Mucosa of gallbladder (tissue), 1 donor: Measurements from ENCODE around the gene ZNF580. TPM values are rescaled to one million over a fixed set of nuclear protein-coding genes. Genes with fewer than 3 reads are reported as not detected.

Experiments used
- DNase-seq: peaks from one replicate; pipeline ENCODE4 v3.0.0-alpha.2; 2020; ENCODE audit warnings: low spot score
- total RNA-seq: library from RNA; stranded (reverse); gene quantifications from one replicate; pipeline ENCODE4 v1.2.1, GENCODE V29; 2021
- donor health status: DM: no; HTN: no; CAD: no.

The ZNF580 gene
- total RNA-seq, 1 donor from 2014 or later: 47.3 TPM

DNA sequence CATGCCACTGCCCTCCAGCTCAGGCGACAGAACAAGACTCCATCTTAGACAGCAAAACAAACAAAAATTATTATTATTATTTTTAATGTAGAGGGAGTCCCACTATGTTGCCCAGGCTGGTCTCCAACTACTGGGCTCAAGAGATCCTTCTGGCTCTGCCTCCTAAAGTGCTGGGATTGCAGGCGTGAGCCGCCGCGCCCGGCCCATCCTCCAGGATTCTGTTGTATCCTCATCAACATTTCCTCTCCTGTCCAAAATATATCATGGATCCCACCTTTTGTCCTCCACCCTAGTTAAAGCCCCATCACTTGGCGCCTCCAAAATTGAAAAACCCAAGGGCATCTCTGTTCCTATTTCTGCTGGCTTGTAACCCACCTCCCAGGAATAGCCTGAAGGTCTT, 17.7 kb upstream of the ZNF580 start:
- DNase-seq: no peak

- DNase-seq: no peak
Observed at GRCh38 chr19:55623561-55623960, 17.2 kb upstream of the ZNF580 start.

DNA sequence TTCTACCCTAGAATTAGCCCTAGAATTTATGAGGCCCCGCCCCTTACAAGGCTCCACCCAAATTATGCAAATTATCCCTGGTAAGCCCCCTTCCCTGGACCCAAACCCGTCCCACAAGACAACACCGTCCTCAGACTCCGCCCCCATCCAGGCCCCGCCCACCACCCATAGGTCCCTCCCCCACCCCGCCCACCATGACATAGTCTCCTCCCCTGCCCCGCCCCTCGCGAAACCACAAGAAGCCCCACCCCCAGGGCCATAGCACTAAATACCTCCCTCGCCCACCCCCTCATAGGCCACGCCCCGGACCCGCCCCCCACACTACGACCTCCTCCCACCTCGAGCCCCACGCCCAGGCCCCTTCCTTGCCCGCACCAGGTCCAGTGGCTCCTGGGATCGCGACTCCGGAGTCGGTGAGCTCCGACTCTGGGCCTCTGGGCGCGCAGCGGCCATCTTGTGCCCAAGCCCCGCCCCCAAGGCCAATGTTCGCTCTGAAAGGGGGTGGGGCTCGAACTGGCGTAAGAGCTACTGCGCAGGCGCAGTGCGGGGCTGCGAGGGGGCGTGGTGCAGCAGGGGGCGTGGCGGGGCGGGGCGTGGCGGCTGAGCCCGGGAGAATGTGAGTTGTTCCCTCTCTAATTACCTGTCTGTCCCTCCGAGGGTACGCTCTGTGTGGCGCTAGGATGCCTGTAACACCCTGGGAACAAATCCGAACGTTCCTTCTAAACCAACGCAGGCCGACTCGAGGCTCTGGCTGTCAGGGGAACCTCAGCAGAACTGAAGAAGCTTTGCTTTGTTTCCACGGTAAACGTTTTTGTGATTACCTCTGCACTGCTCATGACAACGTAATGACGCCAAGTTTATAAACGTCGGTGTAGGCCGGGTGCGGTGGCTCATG, 16.4 kb upstream of the ZNF580 start, which contains the start of gene ZNF784:
TSS of gene ZNF784 (minus strand) at position 458 of the 895 bp plus-strand sequence. CDS start at position 453, 5 bp downstream.
- peak; percentile 94 for DNase-seq

- no peak for DNase-seq
Observed at GRCh38 chr19:55625004-55625326, 15.8 kb upstream of the ZNF580 start.

DNA sequence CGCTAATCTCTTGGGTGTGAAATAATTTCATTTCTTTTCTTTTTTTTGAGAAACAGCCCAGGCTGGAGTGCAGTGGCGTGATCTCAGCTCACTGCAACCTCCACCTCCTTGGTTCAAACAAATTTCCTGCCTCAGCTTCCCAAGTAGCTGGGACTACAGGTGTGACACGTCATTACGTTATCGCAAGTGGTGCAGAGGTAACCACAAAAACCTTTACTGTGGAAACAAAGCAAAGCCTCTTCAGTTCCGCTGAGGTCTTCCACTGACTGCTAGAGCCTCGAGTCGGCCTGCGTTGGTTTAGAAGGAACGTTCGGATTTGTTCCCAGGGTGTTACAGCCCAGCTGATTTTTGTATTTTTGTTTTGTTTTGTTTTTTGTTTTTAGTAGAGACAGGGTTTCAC, 14.5 kb upstream of the ZNF580 start:
- no peak for DNase-seq

- DNase-seq: peak; percentile 95
Observed at GRCh38 chr19:55632463-55632834, 8.4 kb upstream of the ZNF580 start.

- DNase-seq: no peak
Observed at GRCh38 chr19:55633861-55634260, 6.9 kb upstream of the ZNF580 start.

DNA sequence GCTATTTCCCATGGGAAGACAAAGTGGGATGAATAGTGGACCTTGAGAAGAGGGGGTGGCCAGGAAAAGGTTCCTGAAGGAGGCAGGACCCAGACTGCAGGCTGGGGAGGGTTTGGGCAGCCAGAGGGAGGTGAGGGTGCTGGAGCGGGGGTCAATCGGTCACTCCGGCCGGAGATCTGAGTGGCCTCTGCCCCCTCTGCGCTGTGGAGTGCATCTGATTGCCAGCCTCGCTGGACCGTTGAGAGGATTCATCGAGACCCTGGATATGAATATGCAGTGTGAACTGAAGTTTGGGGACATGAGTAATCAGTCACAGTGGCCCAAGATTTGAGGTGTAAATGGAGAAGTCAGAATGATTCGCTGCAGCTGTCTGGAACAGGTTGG, 5.5 kb upstream of the ZNF580 start:
- DNase-seq: no peak

- no peak for DNase-seq
Observed at GRCh38 chr19:55635856-55636440, 4.9 kb upstream of the ZNF580 start.

- DNase-seq: no peak
Observed at GRCh38 chr19:55636723-55637122, 4.1 kb upstream of the ZNF580 start.

GRCh38 chr19:55637534-55637933, 3.3 kb upstream of the ZNF580 start:
- no peak for DNase-seq

GRCh38 chr19:55638864-55639359, 1.9 kb upstream of the ZNF580 start:
- DNase-seq: no peak

GRCh38 chr19:55640043-55640576, 692 bp upstream of the ZNF580 start:
- peak; percentile 73 for DNase-seq

DNA sequence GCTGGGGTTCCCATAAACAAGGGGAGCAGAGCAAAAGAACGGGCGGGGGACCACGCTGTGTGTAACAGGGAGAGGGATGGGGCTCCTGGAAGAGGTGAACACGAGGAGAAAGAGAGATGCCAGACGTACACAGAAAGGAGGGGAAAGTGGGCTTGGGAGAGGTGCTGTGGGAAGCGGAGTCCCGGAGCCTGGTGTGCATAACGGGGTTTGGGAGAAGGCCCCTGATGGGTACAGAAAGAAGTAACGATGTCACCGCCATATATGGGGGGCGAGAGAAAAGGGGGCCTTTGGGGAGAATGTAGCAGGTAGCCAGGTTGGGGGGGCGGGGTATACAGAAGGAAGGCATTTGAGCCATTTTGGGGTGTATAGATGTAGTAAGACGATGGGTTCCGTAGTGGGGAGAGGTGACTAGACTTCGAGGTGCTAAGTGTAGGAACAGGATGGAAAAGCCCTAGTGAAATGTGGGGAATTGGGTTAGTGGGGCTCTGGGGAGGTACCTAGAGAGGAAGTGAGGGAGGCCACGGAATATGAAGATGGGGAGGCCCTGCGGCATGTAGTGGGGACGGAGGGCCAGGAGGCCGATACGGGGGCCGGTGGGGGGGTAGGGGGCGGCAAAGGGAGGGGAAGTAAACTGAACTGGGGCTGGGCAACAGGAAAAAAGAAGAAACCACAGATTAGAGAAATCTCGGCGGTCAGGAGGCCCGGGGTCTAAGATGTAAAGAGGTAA, 787 bp downstream of the ZNF580 start:
- no peak for DNase-seq

- no peak for DNase-seq
Observed at GRCh38 chr19:55642153-55643002, 1.6 kb downstream of the ZNF580 start.

DNA sequence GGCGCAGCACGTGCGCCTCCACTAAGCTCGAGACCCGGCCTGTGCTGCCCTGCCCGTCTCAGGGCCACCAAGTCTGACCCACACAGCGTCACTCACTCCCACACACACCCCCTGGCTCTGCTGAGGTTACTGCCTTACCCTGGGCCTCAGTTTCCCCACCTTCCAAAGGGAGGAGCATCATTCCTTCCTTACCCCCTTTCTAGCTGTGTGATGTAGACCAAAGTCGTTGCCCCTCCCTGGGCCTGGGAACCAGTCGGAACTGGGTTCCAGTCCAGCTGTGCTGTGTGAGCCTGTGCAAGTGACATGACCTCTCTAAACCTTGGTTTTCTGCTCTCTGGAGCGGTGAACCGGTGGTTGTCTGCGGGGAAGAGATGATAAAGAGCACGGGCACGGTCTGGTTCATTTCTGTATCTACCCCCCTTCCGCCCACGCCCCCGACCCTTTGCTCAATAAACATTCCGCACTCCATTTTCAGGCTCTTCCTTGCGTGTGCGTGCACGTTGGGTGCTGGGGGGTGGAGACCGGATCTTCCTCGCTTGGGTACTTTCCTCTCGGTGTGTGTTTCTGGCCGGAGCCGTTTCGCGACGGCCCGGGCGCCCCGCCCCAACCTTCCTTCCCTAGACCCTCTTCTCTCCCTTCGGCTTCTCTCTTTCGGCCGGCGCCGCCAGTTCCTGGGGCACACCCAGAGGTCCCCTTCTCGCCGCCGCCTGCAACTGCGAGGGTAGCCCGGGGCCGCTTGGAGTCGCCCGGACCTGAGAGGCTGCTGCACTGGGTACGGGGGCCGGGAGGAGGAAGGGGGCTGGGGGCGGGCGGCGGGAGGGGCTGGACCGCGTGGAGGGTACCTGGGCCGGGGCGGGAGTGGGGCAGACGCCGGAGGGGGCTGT, 2.4 kb downstream of the ZNF580 start, which contains the start of gene ZNF581:
TSS of gene ZNF581 (plus strand) at position 647 of the 884 bp plus-strand sequence. CDS start 923 bp downstream, outside the sequence.
- peak; percentile 75 for DNase-seq

DNA sequence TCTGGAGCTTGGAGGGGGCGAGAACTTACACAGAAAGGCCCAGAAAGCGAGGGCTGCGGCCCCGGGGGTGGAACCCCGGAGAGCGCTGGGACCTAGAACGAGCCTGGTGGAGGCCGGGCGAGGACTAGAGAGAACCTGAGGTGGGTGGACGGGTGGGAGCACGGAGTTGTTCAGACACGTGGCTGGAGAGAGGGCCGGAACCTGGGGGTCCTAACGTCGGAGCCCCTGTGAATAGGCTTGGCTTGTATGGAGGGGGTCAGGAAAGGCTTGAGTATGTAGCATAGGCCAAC, 3.0 kb downstream of the ZNF580 start:
- no peak for DNase-seq

GRCh38 chr19:55644191-55644833, 3.5 kb downstream of the ZNF580 start:
- DNase-seq: no peak

- DNase-seq: no peak
Observed at GRCh38 chr19:55644842-55645511, 4.2 kb downstream of the ZNF580 start.
